Neural progenitor cell (in vitro differentiated cells): Measurements from ENCODE around the gene SH3PXD2B. TPM values are rescaled to one million over a fixed set of nuclear protein-coding genes. Genes with fewer than 3 reads are reported as not detected.

Experiments used
- DNase-seq: peaks from one replicate; pipeline ENCODE4 v3.0.0-alpha.2; 2016; ENCODE audit warnings: low spot score
- H2AFZ ChIP-seq: fragments of 200-600 bp; sonication (generic); replicated peaks from 2 replicates; pipeline ENCODE4 v1.6.1; 2016; ENCODE audit warnings: antibody characterized with exemption
- H3F3A ChIP-seq: fragments of 200-600 bp; sonication (generic); 2 replicates; pipeline ENCODE4 v1.6.1; 2016; ENCODE audit warnings: antibody characterized with exemption, low read depth
- H3K27ac ChIP-seq: fragments of 200-600 bp; sonication (generic); 2 replicates; pipeline ENCODE4 v1.5.1; 2016; ENCODE audit warnings: mild to moderate bottlenecking
- H3K27me3 ChIP-seq: fragments of 200-600 bp; sonication (generic); 2 replicates; pipeline ENCODE4 v1.6.1; 2016; ENCODE audit warnings: mild to moderate bottlenecking, moderate library complexity
- H3K36me3 ChIP-seq: fragments of 200-600 bp; sonication (generic); 2 replicates; pipeline ENCODE4 v1.5.1; 2016
- H3K4me1 ChIP-seq: fragments of 200-600 bp; sonication (generic); 2 replicates; pipeline ENCODE4 v1.6.1; 2016; ENCODE audit warnings: mixed run types
- H3K4me2 ChIP-seq: fragments of 200-600 bp; sonication (generic); 2 replicates; pipeline ENCODE4 v1.6.1; 2016
- H3K4me3 ChIP-seq: fragments of 200-600 bp; sonication (generic); 2 replicates; pipeline ENCODE4 v1.5.1; 2016
- H3K79me2 ChIP-seq: fragments of 200-600 bp; sonication (generic); 2 replicates; pipeline ENCODE4 v1.6.1; 2016; ENCODE audit warnings: low read depth
- H3K9ac ChIP-seq: fragments of 200-600 bp; sonication (generic); 2 replicates; pipeline ENCODE4 v1.6.1; 2016
- H3K9me3 ChIP-seq: fragments of 200-600 bp; sonication (generic); 2 replicates; pipeline ENCODE4 v1.5.1; 2016; ENCODE audit warnings: low read depth
- H4K20me1 ChIP-seq: fragments of 200-600 bp; sonication (generic); 2 replicates; pipeline ENCODE4 v1.6.1; 2016; ENCODE audit warnings: low read depth
- H3K27ac Mint-ChIP-seq: 3 replicates; pipeline ENCODE4 v1.8.0; 2021; ENCODE audit warnings: mixed read lengths
- H3K27me3 Mint-ChIP-seq: 2 replicates; pipeline ENCODE4 v1.8.0; 2022; ENCODE audit warnings: low read depth, mild to moderate bottlenecking, inconsistent platforms, moderate library complexity, mixed read lengths; ENCODE audit not compliant: insufficient read depth
- H3K36me3 Mint-ChIP-seq: 3 replicates; pipeline ENCODE4 v1.8.0; 2021; ENCODE audit warnings: mixed read lengths
- H3K4me1 Mint-ChIP-seq: 3 replicates; pipeline ENCODE4 v1.8.0; 2021; ENCODE audit warnings: mixed read lengths
- H3K4me3 Mint-ChIP-seq: 3 replicates; pipeline ENCODE4 v1.8.0; 2021; ENCODE audit warnings: mild to moderate bottlenecking, moderate library complexity, mixed read lengths
- H3K9me3 Mint-ChIP-seq: 3 replicates; pipeline ENCODE4 v1.8.0; 2020; ENCODE audit warnings: mixed read lengths
- EZH2 ChIP-seq: fragments of 200-600 bp; sonication (generic); IDR thresholded peaks from 2 replicates; pipeline ENCODE4 v1.6.1; 2017; ENCODE audit warnings: antibody characterized with exemption, mild to moderate bottlenecking, moderate library complexity
- EZH2phosphoT487 ChIP-seq: fragments of 200-600 bp; sonication (generic); IDR thresholded peaks from 2 replicates; pipeline ENCODE4 v1.6.1; 2017; ENCODE audit warnings: antibody characterized with exemption
- total RNA-seq: library from RNA; depleted of rRNA; stranded (reverse); fragments of >200 nt; gene quantifications from 2 replicates; pipeline ENCODE4 v1.2.3, GENCODE V29; 2015; ENCODE audit warnings: low replicate concordance
- TF ChIP-seq, protein P1 (sequence below): fragments of 200-600 bp; sonication (generic); IDR thresholded peaks from 2 replicates; pipeline ENCODE4 v1.5.1; 2017; ENCODE audit warnings: antibody characterized with exemption, mild to moderate bottlenecking

Gene SH3PXD2B
- total RNA-seq, 1 donor from 2014 or later = 27.3 TPM

GRCh38 chr5:172280929-172281328, 173.4 kb downstream of the SH3PXD2B start:
- no peak overlapping the region for H3K27ac Mint-ChIP-seq
- no peaks in the 10 kb centered on the region for H3K36me3 ChIP-seq
- H3K4me3 ChIP-seq = peak overlapping the region; percentile 99
- no peak overlapping the region for H3K9ac ChIP-seq
- H3K36me3 Mint-ChIP-seq = peaks cover 27% of the 10 kb centered on the region
- DNase-seq = no peak
- H3F3A ChIP-seq = peaks cover 27% of the 10 kb centered on the region
- H3K4me2 ChIP-seq = peak overlapping the region; percentile 86
- H3K27me3 ChIP-seq = no peaks in the 10 kb centered on the region
- H3K27me3 Mint-ChIP-seq = no peaks in the 10 kb centered on the region
- TF ChIP-seq EZH2 = no peak
- H3K27ac ChIP-seq = no peak overlapping the region
- H3K79me2 ChIP-seq = peaks cover 75% of the 10 kb centered on the region
- H4K20me1 ChIP-seq = peaks cover 70% of the 10 kb centered on the region
- peaks cover 34% of the 10 kb centered on the region for H3K4me1 Mint-ChIP-seq
- peaks cover 11% of the 10 kb centered on the region for H3K9me3 Mint-ChIP-seq
- peak overlapping the region; percentile 99 for H3K4me3 Mint-ChIP-seq
- peaks cover 22% of the 10 kb centered on the region for H3K4me1 ChIP-seq
- H2AFZ ChIP-seq = no peak overlapping the region
- H3K9me3 ChIP-seq = no peaks in the 10 kb centered on the region

GRCh38 chr5:172280317-172280716, 174.0 kb downstream of the SH3PXD2B start:
- Histone ChIP-seq H3K4me3 (peak overlapping the region; percentile 99), H3K9ac (no peak overlapping the region), H3K27ac (no peak overlapping the region), H3K4me2 (peak overlapping the region; percentile 86), H3K27me3 (no peaks in the 10 kb centered on the region), H3K79me2 (peaks cover 81% of the 10 kb centered on the region), H2AFZ (no peak overlapping the region), H3K9me3 (no peaks in the 10 kb centered on the region), H3F3A (peaks cover 21% of the 10 kb centered on the region), H3K4me1 (peaks cover 22% of the 10 kb centered on the region), H3K36me3 (no peaks in the 10 kb centered on the region), H4K20me1 (peaks cover 76% of the 10 kb centered on the region)
- H3K27me3 Mint-ChIP-seq = no peaks in the 10 kb centered on the region
- H3K9me3 Mint-ChIP-seq = peaks cover 17% of the 10 kb centered on the region
- no peak overlapping the region for H3K27ac Mint-ChIP-seq
- TF ChIP-seq EZH2 (no peak), EZH2phosphoT487 (no peak)
- TF ChIP-seq, protein P1, sequence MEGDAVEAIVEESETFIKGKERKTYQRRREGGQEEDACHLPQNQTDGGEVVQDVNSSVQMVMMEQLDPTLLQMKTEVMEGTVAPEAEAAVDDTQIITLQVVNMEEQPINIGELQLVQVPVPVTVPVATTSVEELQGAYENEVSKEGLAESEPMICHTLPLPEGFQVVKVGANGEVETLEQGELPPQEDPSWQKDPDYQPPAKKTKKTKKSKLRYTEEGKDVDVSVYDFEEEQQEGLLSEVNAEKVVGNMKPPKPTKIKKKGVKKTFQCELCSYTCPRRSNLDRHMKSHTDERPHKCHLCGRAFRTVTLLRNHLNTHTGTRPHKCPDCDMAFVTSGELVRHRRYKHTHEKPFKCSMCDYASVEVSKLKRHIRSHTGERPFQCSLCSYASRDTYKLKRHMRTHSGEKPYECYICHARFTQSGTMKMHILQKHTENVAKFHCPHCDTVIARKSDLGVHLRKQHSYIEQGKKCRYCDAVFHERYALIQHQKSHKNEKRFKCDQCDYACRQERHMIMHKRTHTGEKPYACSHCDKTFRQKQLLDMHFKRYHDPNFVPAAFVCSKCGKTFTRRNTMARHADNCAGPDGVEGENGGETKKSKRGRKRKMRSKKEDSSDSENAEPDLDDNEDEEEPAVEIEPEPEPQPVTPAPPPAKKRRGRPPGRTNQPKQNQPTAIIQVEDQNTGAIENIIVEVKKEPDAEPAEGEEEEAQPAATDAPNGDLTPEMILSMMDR = no peak
- peaks cover 33% of the 10 kb centered on the region for H3K36me3 Mint-ChIP-seq
- H3K4me3 Mint-ChIP-seq = no peak overlapping the region
- peaks cover 28% of the 10 kb centered on the region for H3K4me1 Mint-ChIP-seq
- DNase-seq = no peak

DNA sequence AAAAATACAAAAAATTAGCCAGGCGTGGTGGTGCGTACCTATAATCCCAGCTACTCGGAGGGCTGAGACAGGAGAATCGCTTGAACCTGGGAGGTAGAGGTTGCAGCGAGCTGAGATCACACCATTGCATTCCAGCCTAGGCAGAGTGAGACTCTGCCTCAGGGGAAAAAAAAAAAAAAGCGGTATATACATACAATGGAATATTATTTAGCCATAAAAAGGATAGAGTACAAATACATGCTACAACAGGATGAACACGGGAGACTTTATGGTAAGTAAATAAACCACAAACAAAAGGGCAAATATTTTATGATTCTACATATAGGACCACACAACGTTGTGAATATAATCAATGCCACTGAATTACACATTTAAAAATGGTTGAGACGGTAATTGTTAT, 176.0 kb downstream of the SH3PXD2B start:
- peaks cover 100% of the 10 kb centered on the region for H3K79me2 ChIP-seq
- H3K4me1 Mint-ChIP-seq = peaks cover 22% of the 10 kb centered on the region
- no peaks in the 10 kb centered on the region for H3K9me3 ChIP-seq
- peaks cover 20% of the 10 kb centered on the region for H3K9me3 Mint-ChIP-seq
- H3K4me2 ChIP-seq = no peak overlapping the region
- H3K36me3 ChIP-seq = no peaks in the 10 kb centered on the region
- no peak for TF ChIP-seq EZH2
- no peak for TF ChIP-seq EZH2phosphoT487
- H3K27ac Mint-ChIP-seq = no peak overlapping the region
- H3K36me3 Mint-ChIP-seq = peaks cover 41% of the 10 kb centered on the region
- no peak for DNase-seq
- H4K20me1 ChIP-seq = peaks cover 95% of the 10 kb centered on the region
- no peaks in the 10 kb centered on the region for H3K27me3 Mint-ChIP-seq
- no peaks in the 10 kb centered on the region for H3K27me3 ChIP-seq
- no peak overlapping the region for H3K4me3 Mint-ChIP-seq
- H3K4me3 ChIP-seq = no peak overlapping the region
- H2AFZ ChIP-seq = no peak overlapping the region
- H3K9ac ChIP-seq = no peak overlapping the region
- peaks cover 13% of the 10 kb centered on the region for H3F3A ChIP-seq
- H3K27ac ChIP-seq = no peak overlapping the region
- H3K4me1 ChIP-seq = peaks cover 16% of the 10 kb centered on the region

DNA sequence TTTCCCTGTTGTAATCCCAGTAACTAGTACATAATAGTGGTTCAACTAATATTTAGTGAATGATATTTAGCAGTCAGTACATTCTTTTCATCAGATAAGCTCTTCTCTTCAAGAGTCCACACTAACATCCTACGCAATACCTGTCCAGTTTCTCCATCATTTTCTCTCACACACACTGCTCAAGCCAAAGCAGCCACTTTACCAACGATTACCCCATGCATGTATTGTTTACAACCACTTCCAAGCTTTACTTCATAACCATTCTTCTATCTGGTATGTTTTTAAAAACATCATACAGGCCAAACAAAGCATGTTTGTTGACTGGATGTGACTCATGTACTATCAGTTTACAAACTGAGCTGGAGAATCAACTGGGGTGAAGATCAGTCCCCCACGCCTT, 178.1 kb downstream of the SH3PXD2B start:
- Mint-ChIP-seq H3K4me3 (no peak overlapping the region), H3K36me3 (peaks cover 52% of the 10 kb centered on the region), H3K27me3 (no peaks in the 10 kb centered on the region), H3K4me1 (peaks cover 10% of the 10 kb centered on the region), H3K27ac (no peak overlapping the region), H3K9me3 (peaks cover 20% of the 10 kb centered on the region)
- Histone ChIP-seq H3K79me2 (peaks cover 100% of the 10 kb centered on the region), H3K4me1 (peaks cover 6% of the 10 kb centered on the region), H3K9ac (no peak overlapping the region), H3K27me3 (no peaks in the 10 kb centered on the region), H3K4me3 (no peak overlapping the region), H3K36me3 (no peaks in the 10 kb centered on the region), H3K9me3 (no peaks in the 10 kb centered on the region), H3F3A (no peaks in the 10 kb centered on the region), H3K4me2 (no peak overlapping the region), H4K20me1 (peaks cover 98% of the 10 kb centered on the region), H3K27ac (no peak overlapping the region), H2AFZ (no peak overlapping the region)
- TF ChIP-seq, protein P1 = no peak
- TF ChIP-seq EZH2 (no peak), EZH2phosphoT487 (no peak)
- no peak for DNase-seq

Other genes with a start within 250 kb of the SH3PXD2B start
- gene UBTD2, start 170.8 kb downstream of the SH3PXD2B start, total RNA-seq = 62.5 and 92.9 TPM in 2 replicates
- gene NEURL1B, start 186.7 kb upstream of the SH3PXD2B start, total RNA-seq = 12.1 and 20.2 TPM in 2 replicates